Endodermal cell (in vitro differentiated cells): ENCODE data around the gene RARRES2. TPM values are rescaled to one million over a fixed set of nuclear protein-coding genes. Genes with fewer than 3 reads are reported as not detected.

Experiments used
- DNase-seq: peaks from one replicate; pipeline ENCODE4 v3.0.0-alpha.2; 2017
- H3K27ac ChIP-seq: 2 replicates; pipeline ENCODE4 v1.5.1; 2013; ENCODE audit warnings: mild to moderate bottlenecking, low read depth, low read length, moderate library complexity
- H3K27me3 ChIP-seq: 2 replicates; pipeline ENCODE4 v1.6.1; 2013; ENCODE audit warnings: mild to moderate bottlenecking, low read length, moderate library complexity; ENCODE audit not compliant: insufficient read depth, control insufficient read depth, poor library complexity, severe bottlenecking
- H3K36me3 ChIP-seq: 2 replicates; pipeline ENCODE4 v1.7.0; 2013; ENCODE audit warnings: mild to moderate bottlenecking, low read length, moderate library complexity; ENCODE audit not compliant: control insufficient read depth, insufficient read depth
- H3K4me1 ChIP-seq: one replicate; pipeline ENCODE4 v1.7.0; 2013; ENCODE audit warnings: low read length; ENCODE audit not compliant: control insufficient read depth, insufficient read depth
- H3K4me3 ChIP-seq: 2 replicates; pipeline ENCODE4 v1.5.1; 2013; ENCODE audit warnings: mild to moderate bottlenecking, low read length, moderate library complexity
- H3K9ac ChIP-seq: 2 replicates; pipeline ENCODE4 v1.6.1; 2013; ENCODE audit warnings: mild to moderate bottlenecking, low read length, moderate library complexity; ENCODE audit not compliant: poor library complexity, severe bottlenecking; ENCODE audit errors: extremely low read depth
- H3K9me3 ChIP-seq: 2 replicates; pipeline ENCODE4 v1.6.1; 2013; ENCODE audit warnings: mild to moderate bottlenecking, low read length, moderate library complexity; ENCODE audit not compliant: control insufficient read depth
- H3K27ac Mint-ChIP-seq: 2 replicates; pipeline ENCODE4 v1.8.0; 2020; ENCODE audit warnings: mixed read lengths
- H3K27me3 Mint-ChIP-seq: 2 replicates; pipeline ENCODE4 v1.8.0; 2021; ENCODE audit warnings: mild to moderate bottlenecking, mixed read lengths; ENCODE audit not compliant: insufficient read depth
- H3K36me3 Mint-ChIP-seq: 2 replicates; pipeline ENCODE4 v1.8.0; 2020; ENCODE audit warnings: low read depth, mixed read lengths
- H3K4me1 Mint-ChIP-seq: 2 replicates; pipeline ENCODE4 v1.8.0; 2020; ENCODE audit warnings: mixed read lengths
- H3K4me3 Mint-ChIP-seq: 2 replicates; pipeline ENCODE4 v1.8.0; 2020; ENCODE audit warnings: mild to moderate bottlenecking, moderate library complexity, mixed read lengths
- H3K9me3 Mint-ChIP-seq: 2 replicates; pipeline ENCODE4 v1.8.0; 2020; ENCODE audit warnings: mild to moderate bottlenecking, mixed read lengths
- WGBS, 2 experiments: methylation state at CpG; one replicate each; pipeline versions ENCODE4 v1.1.5 to v1.1.7; 2013; ENCODE audit warnings: missing lambda C conversion rate in 2 of 2, mixed read lengths in 1 of 2; ENCODE audit not compliant: insufficient coverage in 1 of 2, insufficient read length in 1 of 2; 5-methylcytosine and 5-hydroxymethylcytosine counted together
- total RNA-seq, 2 donors: library from RNA; stranded (reverse); fragmentation: NEBNext Ultra II Directional in 1 of 2; extraction: Animal tissue kit (Norgen Biotek cat#: 25700) in 1 of 2; gene quantifications; 2 replicates in 1 of 2; 3 replicates in 1 of 2; pipeline ENCODE4 v1.2.1, GENCODE V29; 2021
- TF ChIP-seq, protein P1 (sequence below): fragments of 200-600 bp; sonication (generic); conservative IDR thresholded peaks from 2 replicates; pipeline ENCODE4 v1.5.0; 2021; ENCODE audit warnings: antibody characterized with exemption, mild to moderate bottlenecking

RARRES2 gene
- total RNA-seq, 2 donors from 2014 or later, result 32.2 to 48.2 TPM

DNA sequence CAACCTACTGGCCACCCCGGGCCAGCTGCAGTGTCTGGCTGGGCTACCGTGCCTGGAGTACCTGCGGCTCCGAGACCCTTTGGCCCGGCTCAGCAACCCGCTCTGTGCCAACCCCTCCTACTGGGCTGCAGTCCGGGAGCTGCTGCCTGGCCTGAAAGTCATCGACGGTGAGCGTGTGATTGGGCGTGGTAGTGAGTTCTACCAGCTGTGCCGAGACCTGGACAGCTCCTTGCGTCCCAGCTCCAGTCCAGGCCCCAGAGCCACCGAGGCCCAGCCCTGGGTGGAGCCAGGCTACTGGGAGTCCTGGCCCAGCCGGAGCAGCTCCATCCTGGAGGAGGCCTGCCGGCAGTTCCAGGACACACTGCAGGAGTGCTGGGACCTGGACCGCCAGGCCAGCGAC lies 4.2 kb downstream of the RARRES2 start:
- Histone ChIP-seq H3K9ac (no peak overlapping the region), H3K27ac (no peak overlapping the region), H3K9me3 (no peaks in the 10 kb centered on the region), H3K36me3 (no peaks in the 10 kb centered on the region), H3K4me1 (peaks cover 4% of the 10 kb centered on the region), H3K27me3 (peaks cover 11% of the 10 kb centered on the region), H3K4me3 (no peak overlapping the region)
- H3K36me3 Mint-ChIP-seq, result peaks cover 6% of the 10 kb centered on the region
- TF ChIP-seq, protein P1, sequence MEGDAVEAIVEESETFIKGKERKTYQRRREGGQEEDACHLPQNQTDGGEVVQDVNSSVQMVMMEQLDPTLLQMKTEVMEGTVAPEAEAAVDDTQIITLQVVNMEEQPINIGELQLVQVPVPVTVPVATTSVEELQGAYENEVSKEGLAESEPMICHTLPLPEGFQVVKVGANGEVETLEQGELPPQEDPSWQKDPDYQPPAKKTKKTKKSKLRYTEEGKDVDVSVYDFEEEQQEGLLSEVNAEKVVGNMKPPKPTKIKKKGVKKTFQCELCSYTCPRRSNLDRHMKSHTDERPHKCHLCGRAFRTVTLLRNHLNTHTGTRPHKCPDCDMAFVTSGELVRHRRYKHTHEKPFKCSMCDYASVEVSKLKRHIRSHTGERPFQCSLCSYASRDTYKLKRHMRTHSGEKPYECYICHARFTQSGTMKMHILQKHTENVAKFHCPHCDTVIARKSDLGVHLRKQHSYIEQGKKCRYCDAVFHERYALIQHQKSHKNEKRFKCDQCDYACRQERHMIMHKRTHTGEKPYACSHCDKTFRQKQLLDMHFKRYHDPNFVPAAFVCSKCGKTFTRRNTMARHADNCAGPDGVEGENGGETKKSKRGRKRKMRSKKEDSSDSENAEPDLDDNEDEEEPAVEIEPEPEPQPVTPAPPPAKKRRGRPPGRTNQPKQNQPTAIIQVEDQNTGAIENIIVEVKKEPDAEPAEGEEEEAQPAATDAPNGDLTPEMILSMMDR, result no peak
- H3K9me3 Mint-ChIP-seq, result no peaks in the 10 kb centered on the region
- peaks cover 30% of the 10 kb centered on the region for H3K4me1 Mint-ChIP-seq
- 94 to 97% methylated on average over 12 to 18 of the region's 18 CpGs for WGBS, 2 experiments
- no peak overlapping the region for H3K27ac Mint-ChIP-seq
- peaks cover 22% of the 10 kb centered on the region for H3K27me3 Mint-ChIP-seq
- H3K4me3 Mint-ChIP-seq, result no peak overlapping the region
- DNase-seq, result no peak

DNA sequence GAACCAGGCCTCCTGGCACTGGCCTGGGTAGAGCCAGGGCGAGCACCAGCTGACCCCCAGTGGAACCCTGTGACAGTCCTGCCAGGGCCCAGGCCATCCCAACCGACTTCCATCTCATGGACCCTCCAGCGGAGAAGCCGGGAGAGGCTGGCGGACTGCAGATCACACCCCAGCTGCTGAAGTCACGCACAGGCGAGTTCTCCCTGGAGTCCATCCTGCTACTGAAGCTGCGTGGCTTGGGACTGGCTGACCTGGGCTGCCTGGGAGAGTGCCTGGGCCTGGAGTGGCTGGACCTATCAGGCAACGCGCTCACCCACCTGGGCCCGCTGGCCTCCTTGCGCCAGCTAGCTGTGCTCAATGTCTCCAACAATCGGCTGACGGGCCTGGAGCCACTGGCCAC lies 4.7 kb downstream of the RARRES2 start:
- H3K4me1 ChIP-seq, result peaks cover under 1% of the 10 kb centered on the region
- H3K9ac ChIP-seq, result no peak overlapping the region
- H3K27ac ChIP-seq, result no peak overlapping the region
- no peaks in the 10 kb centered on the region for H3K9me3 Mint-ChIP-seq
- no peak overlapping the region for H3K27ac Mint-ChIP-seq
- no peak for DNase-seq
- peaks cover 6% of the 10 kb centered on the region for H3K36me3 Mint-ChIP-seq
- peaks cover 18% of the 10 kb centered on the region for H3K27me3 Mint-ChIP-seq
- no peak overlapping the region for H3K4me3 Mint-ChIP-seq
- TF ChIP-seq, protein P1, result no peak
- peaks cover 26% of the 10 kb centered on the region for H3K4me1 Mint-ChIP-seq
- H3K36me3 ChIP-seq, result peaks cover 1% of the 10 kb centered on the region
- H3K27me3 ChIP-seq, result peaks cover 7% of the 10 kb centered on the region
- H3K9me3 ChIP-seq, result no peaks in the 10 kb centered on the region
- no peak overlapping the region for H3K4me3 ChIP-seq
- 96% methylated on average over 13 to 14 of the region's 14 CpGs for WGBS, 2 experiments

DNA sequence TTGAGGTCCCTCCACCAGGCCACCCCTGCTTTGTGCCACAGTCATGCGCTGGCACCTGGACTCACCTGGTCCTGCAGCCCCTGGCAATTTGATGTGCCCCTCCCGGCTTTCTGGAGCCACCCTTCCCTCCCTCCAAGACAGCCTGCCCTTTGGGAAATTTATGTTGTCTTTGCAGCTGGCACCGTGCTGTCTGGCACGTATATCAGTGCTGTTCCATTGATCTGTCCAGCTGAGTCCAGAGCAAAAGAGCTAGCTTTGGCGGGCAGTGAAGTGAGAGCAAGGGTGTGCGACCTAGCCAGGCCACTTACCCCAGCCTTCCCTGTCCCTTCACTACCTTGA lies 5.7 kb downstream of the RARRES2 start:
- Histone ChIP-seq H3K36me3 (peaks cover 5% of the 10 kb centered on the region), H3K9me3 (no peaks in the 10 kb centered on the region), H3K27me3 (peaks cover under 1% of the 10 kb centered on the region), H3K4me3 (no peak overlapping the region), H3K27ac (no peak overlapping the region), H3K4me1 (no peaks in the 10 kb centered on the region), H3K9ac (no peak overlapping the region)
- TF ChIP-seq, protein P1, result no peak
- H3K36me3 Mint-ChIP-seq, result peaks cover 12% of the 10 kb centered on the region
- H3K9me3 Mint-ChIP-seq, result no peaks in the 10 kb centered on the region
- H3K4me3 Mint-ChIP-seq, result no peak overlapping the region
- H3K27me3 Mint-ChIP-seq, result peaks cover 11% of the 10 kb centered on the region
- peak overlapping the region; percentile 66 for H3K27ac Mint-ChIP-seq
- H3K4me1 Mint-ChIP-seq, result peaks cover 26% of the 10 kb centered on the region
- WGBS, 2 experiments, result 93 to 100% methylated on average over 4 to 6 of the region's 6 CpGs
- DNase-seq, result no peak
